Fibroblast of pulmonary artery (primary cell): ENCODE data around the gene KDM2B.
A peak's percentile ranks its signal among the peaks of the same experiment; 100 is the strongest.

Experiments
- DNase-seq: peaks from one replicate; pipeline ENCODE4 v3.0.0-alpha.2; 2010; ENCODE audit warnings: low read depth
- H3K4me3 ChIP-seq: replicated peaks from 2 replicates; pipeline ENCODE4 v1.5.1; 2011; ENCODE audit warnings: low read depth, mild to moderate bottlenecking, control low read depth, low read length, moderate library complexity
- CTCF ChIP-seq: IDR thresholded peaks from 2 replicates; pipeline ENCODE4 v1.5.1; 2011; ENCODE audit warnings: mild to moderate bottlenecking, control low read depth, low read length, inconsistent platforms; ENCODE audit errors: missing control alignments

Gene KDM2B

DNA sequence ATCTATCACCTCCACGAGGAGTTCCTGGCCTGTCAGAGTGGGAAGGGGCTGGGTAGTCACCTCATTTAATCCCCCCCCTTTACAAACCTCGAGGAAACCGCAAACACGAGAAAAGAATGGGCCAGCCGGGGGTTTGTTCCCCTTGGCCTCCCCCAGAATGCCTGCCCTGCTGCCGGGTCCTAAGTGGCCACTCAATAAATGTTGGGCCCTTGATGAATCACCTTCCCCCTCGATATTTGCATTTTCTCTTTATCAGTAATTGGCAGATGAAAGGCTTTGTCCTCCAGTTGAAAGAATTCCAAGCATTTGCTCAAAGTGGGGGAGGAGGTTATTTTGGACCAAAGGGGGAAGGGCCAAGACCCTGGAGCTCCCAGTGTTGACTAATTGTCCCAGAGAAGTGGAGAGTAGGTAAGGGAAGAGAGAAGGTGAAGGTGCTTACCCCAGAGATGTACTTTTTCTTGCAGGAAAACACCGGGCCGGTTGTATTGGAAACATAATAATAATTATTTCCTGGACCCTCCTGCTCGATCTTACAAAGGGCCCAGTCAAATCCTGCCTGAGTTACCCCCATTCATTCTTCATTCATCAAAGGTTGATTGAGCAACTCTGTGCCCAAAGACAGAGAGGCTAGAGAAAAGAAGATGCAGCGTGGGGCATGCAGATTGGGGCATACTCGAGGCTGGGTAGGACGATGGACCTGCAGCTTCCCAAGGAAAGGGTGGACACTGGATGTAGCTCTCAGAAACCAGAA, 1.9 kb upstream of the KDM2B start:
- DNase-seq: peak; percentile 45
- H3K4me3 ChIP-seq: no peak overlapping the region

GRCh38 chr12:121581686-121582429, 1.0 kb upstream of the KDM2B start:
- peak overlapping the region; percentile 58 for H3K4me3 ChIP-seq
- peak; percentile 44 for DNase-seq
- no peak for TF ChIP-seq CTCF

More for the DNA sequence above, 1.9 kb upstream of the KDM2B start:
- no peak for TF ChIP-seq CTCF

GRCh38 chr12:121579981-121580868, 598 bp downstream of the KDM2B start:
- peak overlapping the region; percentile 58 for H3K4me3 ChIP-seq
- no peak for TF ChIP-seq CTCF
- DNase-seq: peak; percentile 62

DNA sequence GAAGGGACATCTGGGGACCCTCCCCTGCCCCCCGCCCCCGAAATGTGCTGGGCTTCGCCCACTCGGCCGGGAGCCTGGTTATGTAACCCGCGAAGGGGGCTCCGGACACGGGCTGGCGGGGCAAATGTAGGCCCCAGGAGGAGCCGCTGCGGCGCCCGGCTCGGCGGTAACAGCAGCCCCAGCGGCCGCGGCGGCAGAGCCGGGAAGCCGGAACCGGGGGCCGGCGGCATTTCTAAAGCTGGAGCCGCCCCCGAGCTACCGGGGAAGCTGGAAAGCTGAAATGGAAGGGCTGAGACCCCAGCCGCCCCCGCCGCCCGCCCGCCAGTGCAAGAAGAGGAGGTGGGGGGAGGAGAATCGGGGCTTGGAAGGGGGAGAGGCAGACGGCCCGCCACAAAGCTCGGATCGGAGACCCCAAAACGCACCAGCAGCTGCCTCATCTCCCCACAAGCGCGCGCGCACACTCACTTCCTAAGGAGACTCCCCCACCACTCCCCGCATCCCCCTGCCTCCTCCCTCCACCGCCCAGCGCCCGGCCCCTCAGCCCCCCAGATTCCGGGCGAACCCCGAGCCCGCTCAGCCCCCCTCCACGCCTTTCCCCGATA, 1.5 kb downstream of the KDM2B start:
- peak; percentile 11 for DNase-seq
- peak overlapping the region; percentile 58 for H3K4me3 ChIP-seq
- no peak for TF ChIP-seq CTCF

DNA sequence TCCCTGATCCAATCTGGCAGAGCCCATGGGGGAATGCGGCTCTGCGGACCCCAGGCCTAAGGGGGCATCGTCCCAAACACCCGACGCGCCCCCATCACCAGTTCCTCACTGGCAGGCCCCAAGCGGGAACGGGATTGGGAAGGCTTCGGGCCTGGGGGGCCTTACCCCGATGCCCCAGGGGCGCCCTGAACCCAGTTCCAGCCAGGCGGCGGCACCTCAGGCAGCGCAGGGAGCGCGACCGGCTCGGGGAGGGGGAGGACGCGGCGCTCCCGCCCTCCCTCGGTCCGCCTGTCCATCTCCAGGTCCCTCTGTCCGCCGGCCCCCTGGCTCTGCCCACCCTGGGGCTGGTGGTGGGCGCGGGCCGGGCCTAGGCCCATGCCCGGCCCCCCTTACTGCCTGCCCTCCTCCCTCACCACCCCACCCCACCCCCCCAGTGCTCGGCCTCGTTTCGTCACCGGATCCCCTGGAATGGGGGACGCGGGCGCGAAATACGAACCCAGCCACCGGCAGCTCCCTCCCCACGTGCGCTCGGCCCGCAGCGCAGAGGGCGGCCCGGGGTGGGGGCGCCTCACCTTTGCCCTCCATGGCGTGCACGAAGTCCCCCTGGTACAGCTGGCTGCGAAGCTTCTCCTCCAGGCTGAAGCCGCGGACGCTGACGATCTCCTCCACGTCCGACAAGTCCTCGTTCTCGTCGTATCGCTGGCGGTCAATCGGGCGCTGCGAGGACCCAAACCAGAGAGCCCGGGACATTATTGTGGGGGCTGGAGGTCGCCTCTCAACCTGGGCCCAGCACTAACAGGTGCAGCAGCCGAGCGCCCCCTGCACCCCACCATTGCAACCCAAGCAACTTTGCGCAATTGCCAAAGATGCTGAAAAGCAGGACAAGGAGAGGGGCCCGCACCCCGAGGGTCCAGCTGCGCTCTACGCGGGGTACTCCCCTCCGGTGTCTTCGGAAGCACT, 2.3 kb downstream of the KDM2B start:
- DNase-seq: peak; percentile 35
- H3K4me3 ChIP-seq: peak overlapping the region; percentile 58
- no peak for TF ChIP-seq CTCF
